ENCODE results near the gene SRRM4.

GRCh38 chr12:119102274-119102673 is 120.9 kb downstream of the SRRM4 start:
- TF ChIP-seq TAF1 (IDR thresholded peaks at IDR 0.05; ENCODE audit: borderline replicate concordance, insufficient read depth, low read length) (no peak), SIN3A (IDR thresholded peaks at IDR 0.05; ENCODE audit: borderline replicate concordance, insufficient read depth, low read length) (no peak), REST (IDR thresholded peaks at IDR 0.05; ENCODE audit: insufficient read depth in 1 of 2, low read depth in 2 of 2, low read length in 2 of 2) (no peak), POLR2AphosphoS5 (IDR thresholded peaks at IDR 0.05; ENCODE audit: low read depth, low read length) (no peak), FOXP2 (optimal IDR thresholded peaks at IDR 0.05; ENCODE audit: borderline replicate concordance, extremely low read depth, extremely low read length, insufficient read depth) (no peak)
